Loucy (cell line): Measurements from ENCODE around the gene SLC9A5.

Experiments used
- H2AFZ ChIP-seq: fragments of 200-600 bp; sonication (generic); 2 replicates; pipeline ENCODE4 v1.6.0; 2016; ENCODE audit warnings: antibody characterized with exemption, mild to moderate bottlenecking, low read length, moderate library complexity
- H3F3A ChIP-seq: fragments of 200-600 bp; 2 replicates; pipeline ENCODE4 v1.6.0; 2016; ENCODE audit warnings: antibody characterized with exemption, low read depth, mild to moderate bottlenecking
- H3K27me3 ChIP-seq: fragments of 200-600 bp; sonication (generic); 2 replicates; pipeline ENCODE4 v1.6.1; 2014; ENCODE audit warnings: low read length, mild to moderate bottlenecking; ENCODE audit not compliant: insufficient read depth, poor library complexity, severe bottlenecking
- H3K36me3 ChIP-seq: fragments of 200-600 bp; sonication (generic); 2 replicates; pipeline ENCODE4 v1.6.1; 2016; ENCODE audit warnings: low read length; ENCODE audit not compliant: insufficient read depth
- H3K4me1 ChIP-seq: fragments of 200-600 bp; sonication (generic); 2 replicates; pipeline ENCODE4 v1.5.1; 2014; ENCODE audit warnings: low read length, mild to moderate bottlenecking; ENCODE audit not compliant: insufficient read depth, poor library complexity, severe bottlenecking
- H3K4me2 ChIP-seq: fragments of 200-600 bp; sonication (generic); 2 replicates; pipeline ENCODE4 v1.6.0; 2014; ENCODE audit warnings: antibody characterized with exemption, low read length, low read depth, mild to moderate bottlenecking; ENCODE audit not compliant: poor library complexity, severe bottlenecking
- H3K4me3 ChIP-seq: fragments of 200-600 bp; sonication (generic); 2 replicates; pipeline ENCODE4 v1.5.1; 2014; ENCODE audit warnings: low read length, mild to moderate bottlenecking, mixed read lengths; ENCODE audit not compliant: poor library complexity, severe bottlenecking
- H3K79me2 ChIP-seq: fragments of 200-600 bp; sonication (generic); 2 replicates; pipeline ENCODE4 v1.6.1; 2014; ENCODE audit warnings: low read length; ENCODE audit not compliant: insufficient read depth
- H3K9ac ChIP-seq: fragments of 200-600 bp; sonication (generic); 2 replicates; pipeline ENCODE4 v1.6.0; 2014; ENCODE audit warnings: mild to moderate bottlenecking, low read depth, low read length, moderate library complexity; ENCODE audit not compliant: poor library complexity, severe bottlenecking
- H3K9me2 ChIP-seq: fragments of 200-600 bp; sonication (generic); replicated peaks from 2 replicates; pipeline ENCODE4 v1.6.1; 2016; ENCODE audit warnings: low read depth, low read length, mixed read lengths
- H3K9me3 ChIP-seq: fragments of 200-600 bp; sonication (generic); 2 replicates; pipeline ENCODE4 v1.6.1; 2014; ENCODE audit warnings: mild to moderate bottlenecking, antibody characterized with exemption, low read length, low read depth; ENCODE audit not compliant: insufficient read depth
- H4K20me1 ChIP-seq: fragments of 200-600 bp; sonication (generic); 2 replicates; pipeline ENCODE4 v1.6.0; 2014; ENCODE audit warnings: antibody characterized with exemption, low read length, mild to moderate bottlenecking; ENCODE audit not compliant: insufficient read depth, poor library complexity, severe bottlenecking
- EZH2phosphoT487 ChIP-seq: fragments of 200-600 bp; IDR thresholded peaks from 2 replicates; pipeline ENCODE4 v1.6.1; 2018; ENCODE audit warnings: antibody characterized with exemption, mild to moderate bottlenecking, moderate library complexity, borderline replicate concordance
- TF ChIP-seq, protein P1 (sequence below): fragments of 200-600 bp; sonication (generic); conservative IDR thresholded peaks from 2 replicates; pipeline ENCODE4 v1.5.1; 2014; ENCODE audit warnings: mild to moderate bottlenecking, antibody characterized with exemption, low read length

SLC9A5 gene

DNA sequence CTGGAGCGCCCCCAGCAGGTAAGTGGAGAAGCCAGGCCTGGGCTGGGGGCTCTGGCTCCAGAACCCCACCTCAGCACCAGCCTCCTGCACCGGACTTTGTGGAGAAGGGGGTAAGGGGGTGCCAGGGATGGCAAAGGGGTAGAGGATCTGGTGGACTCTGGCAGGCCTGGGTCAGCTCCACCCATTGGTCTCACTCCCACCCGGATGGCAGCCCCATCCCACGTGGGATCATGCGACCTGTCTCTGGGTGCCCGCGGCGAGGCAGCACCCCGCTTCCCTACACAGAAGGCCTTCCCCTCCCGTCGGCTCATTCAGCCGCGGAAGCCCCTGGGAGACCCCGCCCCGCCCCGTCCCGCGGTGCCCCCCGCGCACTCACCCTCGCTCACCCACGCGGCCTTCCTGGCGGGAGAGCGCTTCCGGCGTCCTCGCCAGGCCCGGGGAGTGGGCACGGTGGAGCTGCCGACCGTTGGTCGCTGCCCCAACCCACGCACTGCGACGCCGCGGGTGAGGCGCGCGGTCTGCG is 30.1 kb downstream of the SLC9A5 start:
- Histone ChIP-seq H3K9me2 (no peaks in the 10 kb centered on the region), H3K9me3 (no peaks in the 10 kb centered on the region), H3K4me2 (peak overlapping the region; percentile 97), H2AFZ (peak overlapping the region; percentile 89), H3K27me3 (no peaks in the 10 kb centered on the region), H3F3A (no peaks in the 10 kb centered on the region), H4K20me1 (no peaks in the 10 kb centered on the region), H3K9ac (peak overlapping the region; percentile 88), H3K36me3 (no peaks in the 10 kb centered on the region; the same call in 1 of the 2 replicates), H3K4me1 (peaks cover 18% of the 10 kb centered on the region), H3K4me3 (peak overlapping the region; percentile 93), H3K79me2 (peaks cover 51% of the 10 kb centered on the region)
- TF ChIP-seq, protein P1, sequence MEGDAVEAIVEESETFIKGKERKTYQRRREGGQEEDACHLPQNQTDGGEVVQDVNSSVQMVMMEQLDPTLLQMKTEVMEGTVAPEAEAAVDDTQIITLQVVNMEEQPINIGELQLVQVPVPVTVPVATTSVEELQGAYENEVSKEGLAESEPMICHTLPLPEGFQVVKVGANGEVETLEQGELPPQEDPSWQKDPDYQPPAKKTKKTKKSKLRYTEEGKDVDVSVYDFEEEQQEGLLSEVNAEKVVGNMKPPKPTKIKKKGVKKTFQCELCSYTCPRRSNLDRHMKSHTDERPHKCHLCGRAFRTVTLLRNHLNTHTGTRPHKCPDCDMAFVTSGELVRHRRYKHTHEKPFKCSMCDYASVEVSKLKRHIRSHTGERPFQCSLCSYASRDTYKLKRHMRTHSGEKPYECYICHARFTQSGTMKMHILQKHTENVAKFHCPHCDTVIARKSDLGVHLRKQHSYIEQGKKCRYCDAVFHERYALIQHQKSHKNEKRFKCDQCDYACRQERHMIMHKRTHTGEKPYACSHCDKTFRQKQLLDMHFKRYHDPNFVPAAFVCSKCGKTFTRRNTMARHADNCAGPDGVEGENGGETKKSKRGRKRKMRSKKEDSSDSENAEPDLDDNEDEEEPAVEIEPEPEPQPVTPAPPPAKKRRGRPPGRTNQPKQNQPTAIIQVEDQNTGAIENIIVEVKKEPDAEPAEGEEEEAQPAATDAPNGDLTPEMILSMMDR = peak; percentile 80
- TF ChIP-seq EZH2phosphoT487 = no peak

DNA sequence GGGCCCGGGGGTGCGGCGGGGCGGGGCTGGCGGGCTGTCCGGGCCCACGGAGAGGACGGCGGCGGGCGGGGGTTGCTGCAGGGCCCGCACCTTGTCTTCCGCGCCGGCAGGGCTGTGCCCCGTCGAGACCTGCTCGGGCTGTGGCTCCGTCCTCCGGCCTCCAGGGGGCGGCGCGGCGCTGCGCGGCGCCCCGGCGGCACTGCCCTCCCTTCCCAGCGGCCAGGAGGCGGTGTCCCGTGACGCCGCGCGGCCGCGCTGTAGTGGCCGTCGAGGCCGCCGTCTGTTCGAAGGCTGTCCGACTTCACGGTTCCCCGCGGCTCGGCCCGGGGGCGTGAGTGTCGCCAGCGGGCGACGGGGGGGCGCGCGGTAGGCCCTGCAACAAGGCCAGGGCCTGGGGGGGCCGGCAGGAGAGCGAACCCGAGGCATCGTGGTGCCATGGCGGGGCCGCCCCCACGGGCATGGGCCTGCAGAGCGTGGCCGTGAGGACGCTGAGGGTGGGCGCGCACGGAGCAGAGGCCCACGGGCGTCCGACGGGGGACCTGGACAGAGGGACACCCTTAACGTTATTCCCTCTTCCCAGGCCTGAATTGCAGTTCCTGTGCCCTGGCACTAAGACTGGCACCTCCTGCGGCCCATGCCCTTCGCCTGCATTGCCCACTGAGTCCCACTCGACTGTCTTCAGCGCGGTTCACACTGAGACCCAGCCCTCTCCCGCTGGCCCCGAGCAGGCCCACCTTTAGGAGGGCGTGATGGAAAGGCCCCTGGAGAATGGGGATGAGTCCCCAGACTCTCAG is 30.7 kb downstream of the SLC9A5 start, which contains the start of gene PLEKHG4:
PLEKHG4 (plus strand) TSS at position 237 of the 794 bp plus-strand sequence; CDS start at position 750, 513 bp downstream.
- H3K79me2 ChIP-seq = peaks cover 51% of the 10 kb centered on the region
- peak within 1 kb of the TSS; percentile 89 for H2AFZ ChIP-seq
- no peaks in the 10 kb centered on the region for H3K9me3 ChIP-seq
- TF ChIP-seq, protein P1 = peak; percentile 61
- no peak for TF ChIP-seq EZH2phosphoT487
- peaks cover 18% of the 10 kb centered on the region for H3K4me1 ChIP-seq
- no peaks in the 10 kb centered on the region for H4K20me1 ChIP-seq
- H3K4me2 ChIP-seq = peak within 1 kb of the TSS; percentile 97
- H3K9me2 ChIP-seq = no peaks in the 10 kb centered on the region
- no peaks in the 10 kb centered on the region for H3K27me3 ChIP-seq
- peak within 1 kb of the TSS; percentile 93 for H3K4me3 ChIP-seq
- H3K36me3 ChIP-seq = no peaks in the 10 kb centered on the region; the same call in 1 of the 2 replicates
- H3K9ac ChIP-seq = peak within 1 kb of the TSS; percentile 88
- no peaks in the 10 kb centered on the region for H3F3A ChIP-seq

DNA sequence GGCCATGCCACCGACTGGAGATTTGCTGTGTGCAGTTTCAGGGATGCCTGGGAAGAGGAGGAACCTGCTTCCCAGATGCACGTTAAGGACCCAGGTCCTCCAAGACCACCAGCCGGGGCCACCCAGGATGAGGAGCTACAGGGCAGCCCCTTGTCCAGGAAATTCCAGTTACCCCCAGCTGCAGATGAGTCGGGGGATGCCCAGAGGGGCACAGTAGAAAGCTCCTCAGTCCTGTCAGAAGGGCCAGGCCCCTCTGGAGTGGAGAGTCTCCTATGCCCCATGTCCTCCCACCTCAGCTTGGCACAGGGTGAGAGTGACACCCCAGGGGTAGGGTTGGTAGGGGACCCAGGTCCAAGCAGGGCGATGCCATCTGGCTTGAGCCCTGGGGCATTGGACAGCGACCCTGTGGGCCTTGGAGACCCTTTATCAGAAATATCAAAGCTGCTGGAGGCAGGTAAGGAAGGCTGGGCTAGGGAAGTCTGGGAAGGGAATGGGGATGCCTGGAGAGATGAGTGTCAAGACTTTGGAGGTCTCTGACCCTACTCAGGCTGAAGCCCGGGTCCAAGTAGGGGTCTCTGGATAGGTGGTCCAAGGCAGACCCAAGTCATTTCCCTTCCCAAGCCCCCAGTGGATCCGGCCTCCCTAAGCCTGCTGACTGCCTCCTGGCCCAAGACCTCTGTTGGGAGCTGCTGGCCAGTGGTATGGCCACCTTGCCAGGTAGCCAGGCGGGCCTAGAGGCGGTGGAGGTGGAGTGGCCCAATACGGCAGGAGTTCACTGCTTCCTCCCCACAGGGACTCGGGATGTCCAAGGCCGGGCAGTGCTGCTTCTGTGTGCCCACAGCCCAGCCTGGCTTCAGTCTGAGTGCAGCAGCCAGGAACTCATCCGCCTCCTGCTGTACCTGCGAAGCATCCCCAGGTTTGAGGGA is 31.6 kb downstream of the SLC9A5 start:
- H3K4me2 ChIP-seq = peak overlapping the region; percentile 95
- H2AFZ ChIP-seq = no peak overlapping the region

More for the DNA sequence above, 31.6 kb downstream of the SLC9A5 start:
- Histone ChIP-seq H3K9me3 (no peaks in the 10 kb centered on the region), H3K4me1 (peaks cover 18% of the 10 kb centered on the region), H3K36me3 (peaks cover 3% of the 10 kb centered on the region; the same call in 1 of the 2 replicates), H3K27me3 (no peaks in the 10 kb centered on the region), H3K79me2 (peaks cover 51% of the 10 kb centered on the region), H3K9ac (peak overlapping the region; percentile 85), H4K20me1 (no peaks in the 10 kb centered on the region), H3F3A (no peaks in the 10 kb centered on the region), H3K4me3 (peak overlapping the region; percentile 93), H3K9me2 (no peaks in the 10 kb centered on the region)
- TF ChIP-seq, protein P1 = no peak
- no peak for TF ChIP-seq EZH2phosphoT487
